GM12892 (cell line): Measurements from ENCODE around the gene OXSR1. TPM values are rescaled to one million over a fixed set of nuclear protein-coding genes. Genes with fewer than 3 reads are reported as not detected.

Source experiments
- DNase-seq: peaks from one replicate; pipeline ENCODE4 v3.0.0; 2011; ENCODE audit not compliant: insufficient read length
- FAIRE-seq: peaks from 2 replicates; lab custom pipeline; 2011; peaks lifted over from hg19 to GRCh38; lab: Jason Lieb, UNC
- POLR2A ChIP-seq: IDR thresholded peaks from 2 replicates; pipeline ENCODE4 v1.6.1; 2011; ENCODE audit warnings: low read depth, low read length, control low read depth
- POLR2AphosphoS5 ChIP-seq: IDR thresholded peaks from 2 replicates; pipeline ENCODE4 v1.6.1; 2011; ENCODE audit warnings: low read depth, low read length, control low read depth
- TAF1 ChIP-seq: IDR thresholded peaks from 2 replicates; pipeline ENCODE4 v1.6.1; 2011; ENCODE audit warnings: low read depth, mild to moderate bottlenecking, control low read depth, low read length, borderline replicate concordance
- polyA plus RNA-seq: library from polyadenylated mRNA; unstranded; fragments of >200 nt; gene quantifications from one replicate; pipeline ENCODE4 v1.2.1, GENCODE V29; 2012; ENCODE audit warnings: missing spikeins, inconsistent platforms; ENCODE audit not compliant: missing spikeins

Gene OXSR1
- polyA plus RNA-seq, result 39.0 TPM

DNA sequence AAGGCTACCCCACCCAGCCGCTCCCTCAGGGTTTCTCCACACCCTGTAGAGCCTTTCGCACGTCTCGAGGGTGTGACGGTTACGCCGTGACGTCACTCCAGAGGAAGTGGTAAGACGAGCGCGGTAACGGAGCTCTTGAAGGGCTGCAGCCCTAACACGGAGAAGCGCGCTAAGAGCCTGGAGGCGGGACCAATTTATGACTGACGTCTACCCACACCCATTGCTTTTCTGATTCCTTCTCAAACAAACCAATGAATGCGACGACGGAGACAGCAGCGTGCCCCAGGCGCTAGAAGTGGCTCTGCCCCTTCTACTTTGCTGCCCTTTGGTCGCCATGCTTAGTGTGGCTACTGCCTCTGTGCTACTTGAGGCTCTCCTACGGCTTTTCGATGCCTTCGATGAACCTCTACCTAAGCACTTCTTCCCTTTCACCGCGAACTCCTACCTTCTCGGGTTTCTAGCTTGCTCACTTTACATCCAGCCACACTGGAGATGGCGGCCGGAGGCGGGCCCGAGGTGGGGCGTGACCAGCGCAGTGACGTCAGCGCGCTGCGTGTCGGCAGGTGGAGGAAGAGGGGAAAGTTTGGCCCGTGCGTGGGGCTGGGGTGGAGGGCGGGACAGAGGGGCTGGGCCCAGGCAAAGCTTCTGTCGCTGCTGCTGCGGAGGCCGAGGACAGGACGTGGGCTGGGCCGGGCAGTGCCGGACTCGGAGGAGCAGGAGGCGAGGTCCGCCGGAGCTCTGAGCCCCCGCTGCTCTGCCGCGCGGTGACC, at the start of gene OXSR1:
Gene OXSR1 (plus strand): TSS at position 586 of the 770 bp plus-strand sequence. CDS start 340 bp downstream, outside the sequence.
- peak; percentile 74 for TF ChIP-seq POLR2AphosphoS5
- peak; percentile 74 for TF ChIP-seq POLR2A
- 0 out of 2 replicates have a peak, but pooled peaks have one; percentile 46 for TF ChIP-seq TAF1
- DNase-seq, result peak; percentile 87
- FAIRE-seq, result peak; percentile 99

GRCh38 chr3:38115645-38116427, 49.5 kb upstream of the OXSR1 start:
- FAIRE-seq, result no peak
- no peak for DNase-seq
- no peak for TF ChIP-seq POLR2A
- no peak for TF ChIP-seq TAF1
- no peak for TF ChIP-seq POLR2AphosphoS5

GRCh38 chr3:38116471-38117162, 48.7 kb upstream of the OXSR1 start:
- no peak for TF ChIP-seq POLR2A
- TF ChIP-seq POLR2AphosphoS5, result no peak
- TF ChIP-seq TAF1, result no peak
- DNase-seq (no peak), FAIRE-seq (no peak)

DNA sequence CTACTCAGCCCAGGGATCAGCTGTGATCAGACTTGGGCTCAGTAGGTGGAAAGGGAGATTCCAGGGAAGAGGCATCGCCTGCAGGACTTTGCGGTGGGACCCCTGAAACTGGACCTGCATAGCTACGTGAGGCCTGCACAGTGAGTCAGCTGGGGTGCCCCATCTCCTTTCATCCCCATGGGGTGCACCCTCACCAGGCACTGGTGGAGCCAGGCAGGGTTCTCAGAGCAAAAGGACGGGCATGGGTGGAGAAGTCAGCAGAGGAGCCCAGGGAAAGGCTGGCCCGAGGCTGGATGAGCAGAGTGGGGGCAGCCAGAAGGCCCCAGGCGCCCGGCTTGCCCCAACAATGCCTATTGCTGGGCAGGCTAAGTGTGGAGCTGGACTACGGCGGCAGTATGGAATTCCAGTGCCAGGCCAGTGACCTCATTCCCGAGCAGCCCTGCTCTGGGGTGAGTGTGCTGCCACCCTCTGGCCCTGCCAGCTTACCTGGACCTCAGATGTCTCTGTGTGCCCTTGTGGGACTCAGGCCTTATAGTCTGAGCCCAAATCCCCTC, 48.1 kb upstream of the OXSR1 start:
- DNase-seq (no peak), FAIRE-seq (no peak)
- TF ChIP-seq POLR2AphosphoS5 (no peak), POLR2A (peak; percentile 26; the same call in 1 of the 2 replicates)

GRCh38 chr3:38117748-38118420, 47.5 kb upstream of the OXSR1 start:
- DNase-seq (peak; percentile 76), FAIRE-seq (peak; percentile 79)
- TF ChIP-seq POLR2A (no peak; the same call in 1 of the 2 replicates), POLR2AphosphoS5 (peak; percentile 45; the same call in 1 of the 2 replicates)

- FAIRE-seq (no peak), DNase-seq (no peak)
- TF ChIP-seq TAF1 (no peak), POLR2AphosphoS5 (no peak), POLR2A (no peak)
Observed at GRCh38 chr3:38118421-38119247, 46.7 kb upstream of the OXSR1 start.

- FAIRE-seq, result no peak
- TF ChIP-seq TAF1 (no peak), POLR2A (no peak)
- no peak for DNase-seq
Observed at GRCh38 chr3:38119248-38119544, 46.1 kb upstream of the OXSR1 start.

- FAIRE-seq (no peak), DNase-seq (no peak)
- no peak for TF ChIP-seq TAF1
- no peak for TF ChIP-seq POLR2AphosphoS5
- no peak for TF ChIP-seq POLR2A
Observed at GRCh38 chr3:38119821-38120692, 45.3 kb upstream of the OXSR1 start.

GRCh38 chr3:38120693-38121450, 44.5 kb upstream of the OXSR1 start:
- no peak for TF ChIP-seq POLR2A
- TF ChIP-seq TAF1, result no peak
- TF ChIP-seq POLR2AphosphoS5, result no peak
- FAIRE-seq, result no peak
- DNase-seq, result no peak
